ENCODE measurements around the gene CHST3.

Gene CHST3

GRCh38 chr10:72034040-72034499 is 69.9 kb downstream of the CHST3 start:
- no peak for DNase-seq

GRCh38 chr10:72034761-72035160 is 70.6 kb downstream of the CHST3 start:
- no peak for DNase-seq

- DNase-seq = no peak
Observed at GRCh38 chr10:72035252-72035887, 71.2 kb downstream of the CHST3 start.

- DNase-seq = no peak
Observed at GRCh38 chr10:72037266-72037665, 73.1 kb downstream of the CHST3 start.

GRCh38 chr10:72037811-72038210 is 73.6 kb downstream of the CHST3 start:
- no peak for DNase-seq

GRCh38 chr10:72038458-72039001 is 74.3 kb downstream of the CHST3 start:
- DNase-seq = no peak

GRCh38 chr10:72039377-72039776 is 75.2 kb downstream of the CHST3 start:
- DNase-seq = no peak

- no peak for DNase-seq
Observed at GRCh38 chr10:72041491-72041890, 77.3 kb downstream of the CHST3 start.

- no peak for DNase-seq
Observed at GRCh38 chr10:72043016-72043834, 79.0 kb downstream of the CHST3 start.

GRCh38 chr10:72044417-72045041 is 80.3 kb downstream of the CHST3 start:
- no peak for DNase-seq

GRCh38 chr10:72045586-72045985 is 81.4 kb downstream of the CHST3 start:
- no peak for DNase-seq

- peak; percentile 87 for DNase-seq
Observed at GRCh38 chr10:72048450-72049124, 84.4 kb downstream of the CHST3 start.

GRCh38 chr10:72049472-72049871 is 85.3 kb downstream of the CHST3 start:
- no peak for DNase-seq

- DNase-seq = no peak
Observed at GRCh38 chr10:72049969-72050781, 86.0 kb downstream of the CHST3 start.

GRCh38 chr10:72050873-72051272 is 86.7 kb downstream of the CHST3 start:
- DNase-seq = no peak

GRCh38 chr10:72053690-72054089 is 89.5 kb downstream of the CHST3 start:
- no peak for DNase-seq

- DNase-seq = no peak
Observed at GRCh38 chr10:72056113-72056512, 91.9 kb downstream of the CHST3 start.

- no peak for DNase-seq
Observed at GRCh38 chr10:72056932-72057751, 92.9 kb downstream of the CHST3 start.

GRCh38 chr10:72058347-72058898 is 94.2 kb downstream of the CHST3 start:
- no peak for DNase-seq

- no peak for DNase-seq
Observed at GRCh38 chr10:72058989-72059842, 95.0 kb downstream of the CHST3 start.

Data from effector CD8-positive, alpha-beta T cell (primary cell).